ENCODE data around the gene KIRREL3.
"Not testable (repeated sequence)": the region's sequence is repeated elsewhere in the genome, so short reads cannot be mapped to it uniquely, and the experiment has no call there.

KIRREL3 gene

GRCh38 chr11:126387857-126388256, 612.7 kb downstream of the KIRREL3 start:
- no peak for TF ChIP-seq CTCF (IDR thresholded peaks at IDR 0.05; ENCODE audit: insufficient read depth, low read depth, low read length, missing control alignments)
- no peak for DNase-seq (ENCODE audit: low read depth)
- H3K4me3 ChIP-seq (ENCODE audit: low read length): no peak overlapping the region

GRCh38 chr11:126386729-126387071, 613.9 kb downstream of the KIRREL3 start:
- H3K4me3 ChIP-seq (ENCODE audit: low read length): not testable (repeated sequence)
- DNase-seq (ENCODE audit: low read depth): peak; percentile 37

- H3K4me3 ChIP-seq (ENCODE audit: low read length): no peak overlapping the region
- no peak for DNase-seq (ENCODE audit: low read depth)
- TF ChIP-seq CTCF (IDR thresholded peaks at IDR 0.05; ENCODE audit: insufficient read depth, low read depth, low read length, missing control alignments): no peak
Observed at GRCh38 chr11:126385991-126386728, 614.4 kb downstream of the KIRREL3 start.

GRCh38 chr11:126384449-126385070, 616.0 kb downstream of the KIRREL3 start:
- DNase-seq (ENCODE audit: low read depth): no peak
- no peak for TF ChIP-seq CTCF (IDR thresholded peaks at IDR 0.05; ENCODE audit: insufficient read depth, low read depth, low read length, missing control alignments)
- H3K4me3 ChIP-seq (ENCODE audit: low read length): no peak overlapping the region

- no peak for DNase-seq (ENCODE audit: low read depth)
- TF ChIP-seq CTCF (IDR thresholded peaks at IDR 0.05; ENCODE audit: insufficient read depth, low read depth, low read length, missing control alignments): no peak
- H3K4me3 ChIP-seq (ENCODE audit: low read length): no peak overlapping the region
Observed at GRCh38 chr11:126383339-126384335, 616.9 kb downstream of the KIRREL3 start.

- H3K4me3 ChIP-seq (ENCODE audit: low read length); DNase-seq (ENCODE audit: low read depth): not testable (repeated sequence)
Observed at GRCh38 chr11:126382641-126383040, 617.9 kb downstream of the KIRREL3 start.

- not testable (repeated sequence) for H3K4me3 ChIP-seq (ENCODE audit: low read length); DNase-seq (ENCODE audit: low read depth)
Observed at GRCh38 chr11:126381960-126382359, 618.6 kb downstream of the KIRREL3 start.

GRCh38 chr11:126380909-126381308, 619.7 kb downstream of the KIRREL3 start:
- H3K4me3 ChIP-seq (ENCODE audit: low read length): no peak overlapping the region
- DNase-seq (ENCODE audit: low read depth): no peak
- no peak for TF ChIP-seq CTCF (IDR thresholded peaks at IDR 0.05; ENCODE audit: insufficient read depth, low read depth, low read length, missing control alignments)

Data from epithelial cell of esophagus (primary cell).